Measurements from ENCODE around the gene SORL1.

Gene SORL1

DNA sequence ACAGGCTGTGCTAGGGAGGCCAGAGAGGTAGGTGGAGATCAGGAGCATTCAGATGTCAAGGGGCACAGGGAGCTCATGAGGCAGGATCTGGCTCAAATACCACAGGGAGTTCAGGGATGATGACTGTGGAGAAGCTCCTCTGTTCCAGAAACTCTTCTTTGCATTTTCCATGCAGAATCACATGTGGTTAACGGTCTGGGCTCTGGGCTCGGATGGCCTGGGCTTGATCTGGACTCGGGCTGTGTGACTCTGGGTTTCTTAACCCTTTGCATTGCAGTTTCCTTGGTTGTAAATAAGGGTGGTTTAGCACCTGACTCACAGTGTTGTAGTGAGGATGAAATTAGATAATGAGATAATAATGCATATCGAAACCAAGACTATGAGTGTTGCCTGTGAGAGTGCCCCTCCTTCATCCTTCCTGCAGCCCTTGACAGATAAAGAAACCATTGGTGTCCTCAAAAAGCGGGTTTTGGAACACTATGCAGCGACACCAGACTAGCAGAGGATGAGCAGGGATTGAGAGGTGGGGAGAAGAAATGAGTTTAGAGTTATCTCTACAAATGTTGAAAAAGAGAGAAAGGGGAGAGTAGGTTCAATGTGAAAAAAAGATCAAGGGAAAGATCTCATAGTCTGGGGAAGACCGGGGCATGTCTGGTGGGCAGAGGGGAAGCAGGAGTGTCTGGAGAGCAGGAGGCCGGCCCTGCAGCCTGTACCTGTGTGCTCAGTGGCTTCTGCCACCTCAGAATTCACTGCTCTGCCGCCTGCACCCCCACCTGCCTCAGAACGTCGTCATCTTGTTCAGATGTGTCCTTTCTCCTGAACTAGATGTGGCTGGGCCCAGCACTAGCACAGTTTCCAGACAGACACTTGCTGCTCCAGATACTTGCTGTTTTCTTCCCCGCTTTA, 198.5 kb downstream of the SORL1 start:
- H3K4me3 ChIP-seq: no peak overlapping the region
- no peak for TF ChIP-seq CTCF (IDR thresholded peaks at IDR 0.05)
- DNase-seq (ENCODE audit: low spot score): no peak
- H3K27ac ChIP-seq: no peak overlapping the region

GRCh38 chr11:121651257-121651605, 199.1 kb downstream of the SORL1 start:
- TF ChIP-seq CTCF (IDR thresholded peaks at IDR 0.05): no peak
- DNase-seq (ENCODE audit: low spot score): no peak
- Histone ChIP-seq H3K4me3 (no peak overlapping the region), H3K27ac (no peak overlapping the region)

DNA sequence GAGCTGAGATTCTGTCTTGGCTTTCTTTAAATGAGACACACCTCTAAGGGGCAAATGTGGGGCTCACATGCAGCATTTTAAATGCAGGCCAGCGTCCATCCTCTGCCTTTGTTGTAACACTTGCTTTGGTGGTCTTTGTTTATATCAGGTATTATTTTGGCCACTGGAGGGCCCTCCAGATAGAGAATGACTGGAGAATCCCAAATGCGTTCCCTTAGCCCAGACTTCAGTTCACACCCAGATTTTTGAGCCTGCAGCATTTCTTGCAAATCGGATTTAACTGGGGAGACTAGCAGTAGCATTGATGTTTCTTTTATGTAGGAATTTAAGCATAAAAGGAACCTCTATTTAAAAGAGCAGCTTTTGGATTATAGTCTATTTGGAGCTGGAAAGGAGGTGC, 200.9 kb downstream of the SORL1 start:
- no peak overlapping the region for H3K4me3 ChIP-seq
- DNase-seq (ENCODE audit: low spot score): no peak
- no peak overlapping the region for H3K27ac ChIP-seq
- peak; percentile 27 for TF ChIP-seq CTCF (IDR thresholded peaks at IDR 0.05)

GRCh38 chr11:121654259-121654842, 202.2 kb downstream of the SORL1 start:
- peak overlapping the region; percentile 77 for H3K4me3 ChIP-seq
- no peak for DNase-seq (ENCODE audit: low spot score)
- TF ChIP-seq CTCF (IDR thresholded peaks at IDR 0.05): no peak
- H3K27ac ChIP-seq: peak overlapping the region in 1 of 2 donors; percentile 97

GRCh38 chr11:121654843-121655536, 202.9 kb downstream of the SORL1 start:
- TF ChIP-seq CTCF (IDR thresholded peaks at IDR 0.05): no peak
- H3K4me3 ChIP-seq: peak overlapping the region; percentile 77
- DNase-seq (ENCODE audit: low spot score): no peak
- H3K27ac ChIP-seq: peak overlapping the region; percentile 93 to 97

DNA sequence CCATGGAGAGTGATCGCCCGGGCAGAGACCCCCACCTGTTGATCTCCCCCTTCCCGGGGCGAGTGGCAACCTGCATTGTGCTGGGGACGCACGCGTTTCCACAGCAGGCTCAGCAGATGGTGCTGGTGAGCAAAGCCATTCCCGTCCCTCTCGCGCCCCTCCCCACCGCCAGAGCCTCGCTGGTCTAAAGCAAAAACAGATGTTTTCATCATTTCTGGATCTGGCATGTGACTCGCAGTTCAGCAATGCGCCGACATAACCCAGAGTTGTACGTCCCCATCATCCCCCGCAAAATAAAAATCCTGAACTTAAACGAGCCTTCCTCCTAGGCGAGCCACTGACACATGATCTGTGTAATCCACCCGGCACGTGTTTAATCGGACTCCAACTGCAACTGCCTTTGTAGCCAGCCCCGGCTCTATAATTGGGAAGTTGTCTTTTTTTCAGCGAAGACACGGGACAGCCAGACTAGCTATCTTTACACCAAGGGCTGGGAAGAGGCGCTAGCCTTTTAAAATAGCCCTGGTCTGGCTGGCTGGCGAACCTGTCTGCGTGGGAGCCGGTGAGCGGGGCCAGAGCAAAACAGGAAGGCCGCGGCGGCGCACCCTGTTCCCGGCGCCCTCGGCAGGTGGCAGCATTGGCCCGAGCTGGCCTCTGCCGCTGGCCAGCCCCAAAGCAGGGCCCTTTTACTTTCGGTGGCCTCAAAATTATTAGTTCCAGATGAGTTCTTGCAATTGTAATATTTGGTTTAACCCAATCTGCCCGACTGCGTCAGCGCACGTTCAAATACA, 203.6 kb downstream of the SORL1 start:
- H3K4me3 ChIP-seq: peak overlapping the region; percentile 77
- peak; percentile 85 for TF ChIP-seq CTCF (IDR thresholded peaks at IDR 0.05)

More for the DNA sequence above, 203.6 kb downstream of the SORL1 start:
- peak overlapping the region; percentile 93 to 97 for H3K27ac ChIP-seq
- DNase-seq (ENCODE audit: low spot score): peak; percentile 92
